Sigmoid colon (tissue), 7 donors: ENCODE results near the gene DFFB. TPM values are rescaled to one million over a fixed set of nuclear protein-coding genes. Genes with fewer than 3 reads are reported as not detected.
A peak's percentile ranks its signal among the peaks of the same experiment; 100 is the strongest.

Source experiments
- DNase-seq: peaks from one replicate; pipeline ENCODE4 v3.0.0-alpha.2; 2019
- H3K27ac ChIP-seq, 4 donors: fragments of 200-600 bp; sonication (generic); one replicate each; pipeline ENCODE4 v1.5.1; 2016 to 2019; ENCODE audit warnings: mild to moderate bottlenecking in 1 of 4
- H3K27me3 ChIP-seq, 3 donors: fragments of 200-600 bp; sonication (generic); one replicate each; pipeline ENCODE4 v1.5.1; 2019; ENCODE audit warnings: mild to moderate bottlenecking in 1 of 3
- H3K36me3 ChIP-seq, 4 donors: fragments of 200-600 bp; sonication (generic); one replicate each; pipeline ENCODE4 v1.5.1; 2016 to 2019
- H3K4me1 ChIP-seq, 4 donors: fragments of 200-600 bp; sonication (generic); one replicate each; pipeline ENCODE4 v1.5.1; 2017 to 2019
- H3K4me3 ChIP-seq, 4 donors: fragments of 200-600 bp; sonication (generic); one replicate each; pipeline ENCODE4 v1.5.1; 2017 to 2019; ENCODE audit warnings: mild to moderate bottlenecking in 2 of 4, moderate library complexity in 1 of 4
- H3K9me3 ChIP-seq, 4 donors: fragments of 200-600 bp in 3 of 4; sonication (generic) in 3 of 4; one replicate each; pipeline versions ENCODE4 v1.5.1 to v1.6.1; 2013 to 2019
- EP300 ChIP-seq, 4 donors: sonication (generic); formaldehyde crosslinking; IDR thresholded peaks; one replicate each; pipeline ENCODE4 v1.6.1; 2017; ENCODE audit warnings: antibody characterized with exemption in 4 of 4
- POLR2A ChIP-seq, 2 donors: fragments of 450-650 bp; IDR thresholded peaks; one replicate each; pipeline ENCODE4 v1.6.1; 2016; ENCODE audit warnings: antibody characterized with exemption in 2 of 2, mild to moderate bottlenecking in 2 of 2, moderate library complexity in 2 of 2
- POLR2AphosphoS5 ChIP-seq, 4 donors: sonication (generic); formaldehyde crosslinking; IDR thresholded peaks; one replicate each; pipeline ENCODE4 v1.6.1; 2017; ENCODE audit warnings: antibody characterized with exemption in 4 of 4
- WGBS, 2 donors: extraction: QIAGEN DNeasy Blood & Tissue Kit; methylation state at CpG; one replicate each; pipeline ENCODE4 v1.1.7; 2013; 5-methylcytosine and 5-hydroxymethylcytosine counted together
- intact Hi-C: fragments of 100-400 bp; cut with DNase I; formaldehyde crosslinking; loops from one replicate; pipeline ENCODE4 v1.15.1; 2023
- polyA plus RNA-seq, 3 donors: library from polyadenylated mRNA; stranded (reverse); fragments of 200-250 nt; gene quantifications; one replicate each; pipeline ENCODE4 v1.2.3, GENCODE V29; 2013
- total RNA-seq, 4 donors: library from RNA; depleted of rRNA; stranded (reverse); fragments of >200 nt; gene quantifications; one replicate each; pipeline ENCODE4 v1.1.0, GENCODE V29; 2016
- TF ChIP-seq, protein P1 (sequence below), 4 experiments: fragments of 450-650 bp in 3 of 4; fragments of 200-600 bp in 1 of 4; IDR thresholded peaks; one replicate each; pipeline ENCODE4 v1.5.1; 2016 to 2019; ENCODE audit warnings: antibody characterized with exemption in 4 of 4, mild to moderate bottlenecking in 3 of 4, moderate library complexity in 2 of 4
- donor health status: healthy with polysubstance abuse.
- donor health status: Bipolar disorder and iron deficiency.
- donor health status: healthy.

The DFFB gene
- total and polyA plus RNA-seq, 7 donors: 1.8 to 9.0 (median 6.1) TPM

DNA sequence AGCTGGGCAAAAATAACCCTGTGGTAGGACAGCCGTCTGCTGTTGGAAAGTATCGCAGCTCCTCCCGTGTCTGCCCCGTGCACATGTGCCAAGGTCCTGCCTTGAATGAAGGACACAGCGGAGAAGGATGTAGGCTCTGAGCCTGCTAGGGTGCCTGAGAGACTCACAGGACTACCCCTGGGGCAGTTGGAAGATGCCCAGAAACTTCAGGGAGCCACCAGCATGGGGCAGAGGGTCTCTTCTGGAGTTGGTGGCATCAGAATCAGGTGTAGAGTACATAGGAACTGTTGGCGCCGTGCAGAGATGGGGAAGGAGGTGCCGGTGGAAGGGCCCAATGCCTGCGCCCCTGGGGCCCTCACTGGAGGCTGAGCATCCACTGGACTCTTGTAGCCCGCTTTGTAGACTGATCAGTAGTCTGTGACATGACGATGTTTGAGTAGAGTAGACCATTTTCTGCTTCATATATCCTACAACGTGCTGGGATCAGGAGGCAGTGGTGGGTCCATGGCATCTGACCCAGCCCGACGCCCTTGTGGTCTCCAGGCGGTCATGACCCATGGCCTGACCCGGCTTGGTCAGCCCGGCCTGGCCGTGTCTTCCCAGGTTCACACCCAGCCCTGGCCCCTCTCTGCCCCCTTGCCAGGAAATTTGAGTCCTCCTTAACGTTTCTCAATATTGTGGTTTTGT is 48.1 kb downstream of the DFFB start:
- Histone ChIP-seq H3K36me3 (no peaks in the 10 kb centered on the region), H3K4me1 (peaks cover 0 to 4% (median 0%) of the 10 kb centered on the region in 4 donors), H3K4me3 (no peak overlapping the region), H3K9me3 (no peaks in the 10 kb centered on the region), H3K27ac (no peak overlapping the region), H3K27me3 (peaks cover 0 to 5% (median 0%) of the 10 kb centered on the region in 3 donors)
- intact Hi-C loops: loop anchor here (10.0 kb wide), 2 partner anchors 281 to 1261 kb away; partner anchors contain the start of gene TPRG1L
- 93 to 94% methylated on average over 19 of the region's 19 CpGs for WGBS, 2 donors
- peak; percentile 43 for DNase-seq
- TF ChIP-seq EP300 (IDR thresholded peaks at IDR 0.05) (no peak), POLR2A (IDR thresholded peaks at IDR 0.05) (no peak), POLR2AphosphoS5 (IDR thresholded peaks at IDR 0.05) (no peak)
- TF ChIP-seq, protein P1, sequence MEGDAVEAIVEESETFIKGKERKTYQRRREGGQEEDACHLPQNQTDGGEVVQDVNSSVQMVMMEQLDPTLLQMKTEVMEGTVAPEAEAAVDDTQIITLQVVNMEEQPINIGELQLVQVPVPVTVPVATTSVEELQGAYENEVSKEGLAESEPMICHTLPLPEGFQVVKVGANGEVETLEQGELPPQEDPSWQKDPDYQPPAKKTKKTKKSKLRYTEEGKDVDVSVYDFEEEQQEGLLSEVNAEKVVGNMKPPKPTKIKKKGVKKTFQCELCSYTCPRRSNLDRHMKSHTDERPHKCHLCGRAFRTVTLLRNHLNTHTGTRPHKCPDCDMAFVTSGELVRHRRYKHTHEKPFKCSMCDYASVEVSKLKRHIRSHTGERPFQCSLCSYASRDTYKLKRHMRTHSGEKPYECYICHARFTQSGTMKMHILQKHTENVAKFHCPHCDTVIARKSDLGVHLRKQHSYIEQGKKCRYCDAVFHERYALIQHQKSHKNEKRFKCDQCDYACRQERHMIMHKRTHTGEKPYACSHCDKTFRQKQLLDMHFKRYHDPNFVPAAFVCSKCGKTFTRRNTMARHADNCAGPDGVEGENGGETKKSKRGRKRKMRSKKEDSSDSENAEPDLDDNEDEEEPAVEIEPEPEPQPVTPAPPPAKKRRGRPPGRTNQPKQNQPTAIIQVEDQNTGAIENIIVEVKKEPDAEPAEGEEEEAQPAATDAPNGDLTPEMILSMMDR (IDR thresholded peaks at IDR 0.05): no peak

DNA sequence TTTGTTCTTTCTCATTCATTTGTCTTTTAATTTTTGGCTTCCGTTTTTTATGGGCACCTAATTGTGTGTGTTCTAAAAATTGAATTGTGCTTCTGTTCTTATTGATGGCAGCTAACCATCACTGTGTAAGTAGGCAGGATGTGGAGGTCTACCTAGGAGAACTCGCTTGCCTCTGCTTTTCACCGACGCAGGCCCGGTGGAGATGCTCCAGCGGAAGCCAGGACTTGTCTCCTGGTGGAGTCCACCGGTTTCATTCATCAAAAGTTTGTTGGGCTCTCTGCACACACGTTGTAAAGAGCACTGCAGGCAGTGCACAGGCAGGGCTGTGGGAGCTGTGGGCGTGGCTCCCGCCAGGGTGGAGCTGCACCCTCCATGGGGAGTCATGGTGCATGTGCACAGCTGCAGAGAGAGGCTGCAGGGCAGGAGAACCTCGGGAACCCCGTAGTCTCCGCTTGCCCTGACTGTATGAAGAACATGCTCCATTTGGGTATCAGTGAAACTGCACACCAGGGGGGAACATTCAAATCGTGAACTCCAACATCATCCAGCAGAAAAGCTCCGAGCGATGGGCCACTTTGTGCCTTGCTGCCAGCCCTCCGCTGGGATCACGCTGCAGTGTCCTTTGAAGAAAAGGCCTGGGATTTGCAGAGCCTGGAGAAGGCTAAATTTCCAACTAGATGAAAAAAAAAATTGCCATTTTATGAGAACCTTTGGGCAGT is 48.8 kb downstream of the DFFB start:
- peaks cover 1 to 12% (median 6%) of the 10 kb centered on the region in 3 donors for H3K27me3 ChIP-seq
- peaks cover 0 to 5% (median 4%) of the 10 kb centered on the region in 4 donors for H3K4me1 ChIP-seq
- TF ChIP-seq EP300 (IDR thresholded peaks at IDR 0.05): no peak
- no peak for TF ChIP-seq POLR2AphosphoS5 (IDR thresholded peaks at IDR 0.05)
- TF ChIP-seq, protein P1 (IDR thresholded peaks at IDR 0.05): no peak
- TF ChIP-seq POLR2A (IDR thresholded peaks at IDR 0.05): no peak
- no peak overlapping the region for H3K4me3 ChIP-seq
- H3K36me3 ChIP-seq: no peaks in the 10 kb centered on the region
- DNase-seq: peak; percentile 55
- H3K27ac ChIP-seq: no peak overlapping the region
- H3K9me3 ChIP-seq: no peaks in the 10 kb centered on the region
- intact Hi-C loops: loop anchor here (10.0 kb wide), 2 partner anchors 281 to 1261 kb away; partner anchors contain the start of gene TPRG1L
- WGBS, 2 donors: 75 to 84% methylated on average over 18 of the region's 18 CpGs

DNA sequence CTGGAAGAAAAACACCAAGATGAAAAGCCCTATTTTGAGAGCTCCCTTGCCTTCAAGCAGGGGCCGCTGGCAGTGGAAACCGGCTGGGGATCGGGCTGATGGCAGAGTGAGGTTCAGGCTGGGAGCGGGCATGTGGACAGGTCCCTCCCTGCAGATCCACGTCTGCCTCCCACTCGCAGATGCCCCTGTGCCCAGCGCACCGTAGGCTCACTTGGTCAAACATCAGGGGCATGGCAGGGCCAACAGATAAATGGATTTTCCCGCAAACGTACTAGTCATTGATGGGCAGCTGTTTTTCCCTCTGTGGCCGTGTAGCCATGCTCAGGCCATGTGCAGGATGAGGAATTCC is 49.4 kb downstream of the DFFB start:
- DNase-seq: peak; percentile 57

DNA sequence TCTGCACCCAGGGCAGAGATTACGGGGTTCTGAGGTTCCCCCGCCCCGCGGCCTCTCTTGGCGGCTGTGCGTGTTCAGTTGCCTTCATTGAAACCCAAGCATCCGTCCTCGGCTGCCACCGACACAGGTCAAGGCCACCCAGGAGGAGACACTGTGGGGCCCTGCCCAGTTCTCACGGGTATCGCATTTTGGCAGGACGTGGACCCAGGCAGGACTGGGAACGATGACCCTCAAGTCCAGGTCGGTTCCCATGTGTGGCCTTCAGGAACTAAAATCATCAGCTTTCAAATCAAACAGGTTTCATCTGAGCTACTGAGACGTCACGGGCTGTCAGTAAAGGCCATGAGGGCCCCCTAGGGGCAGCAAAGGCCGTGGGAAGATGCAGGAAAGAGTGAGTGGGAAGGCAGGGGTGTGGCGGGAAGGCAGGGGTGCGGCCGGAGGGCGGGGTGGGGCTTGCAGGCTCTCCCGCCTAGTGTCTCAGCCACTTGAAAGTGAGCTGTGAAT is 49.8 kb downstream of the DFFB start:
- intact Hi-C loops: loop anchor here (10.0 kb wide), 2 partner anchors 282 to 1262 kb away; partner anchors contain the start of gene TPRG1L

More for the DNA sequence above, 49.4 kb downstream of the DFFB start:
- intact Hi-C loops: loop anchor here (10.0 kb wide), 2 partner anchors 282 to 1262 kb away; partner anchors contain the start of gene TPRG1L
- H3K9me3 ChIP-seq: no peaks in the 10 kb centered on the region
- H3K4me3 ChIP-seq: no peak overlapping the region
- WGBS, 2 donors: 87 to 95% methylated on average over 11 of the region's 11 CpGs
- H3K27ac ChIP-seq: no peak overlapping the region
- H3K36me3 ChIP-seq: no peaks in the 10 kb centered on the region
- peaks cover 5 to 17% (median 10%) of the 10 kb centered on the region in 3 donors for H3K27me3 ChIP-seq
- TF ChIP-seq EP300 (IDR thresholded peaks at IDR 0.05): no peak
- TF ChIP-seq POLR2AphosphoS5 (IDR thresholded peaks at IDR 0.05): no peak
- TF ChIP-seq, protein P1 (IDR thresholded peaks at IDR 0.05): no peak
- TF ChIP-seq POLR2A (IDR thresholded peaks at IDR 0.05): no peak
- peaks cover 0 to 9% (median 3%) of the 10 kb centered on the region in 4 donors for H3K4me1 ChIP-seq

More for the DNA sequence above, 49.8 kb downstream of the DFFB start:
- H3K9me3 ChIP-seq: no peaks in the 10 kb centered on the region
- peaks cover 5 to 21% (median 14%) of the 10 kb centered on the region in 3 donors for H3K27me3 ChIP-seq
- TF ChIP-seq, protein P1 (IDR thresholded peaks at IDR 0.05): no peak
- TF ChIP-seq POLR2A (IDR thresholded peaks at IDR 0.05): no peak
- no peak for TF ChIP-seq EP300 (IDR thresholded peaks at IDR 0.05)
- no peak for TF ChIP-seq POLR2AphosphoS5 (IDR thresholded peaks at IDR 0.05)
- no peak overlapping the region for H3K27ac ChIP-seq
- DNase-seq: peak; percentile 43
- H3K4me3 ChIP-seq: no peak overlapping the region
- H3K36me3 ChIP-seq: no peaks in the 10 kb centered on the region
- peaks cover 0 to 9% (median 3%) of the 10 kb centered on the region in 4 donors for H3K4me1 ChIP-seq
- 64 to 66% methylated on average over 22 of the region's 22 CpGs for WGBS, 2 donors
